Measurements from ENCODE around the gene HPD.

GRCh38 chr12:121858318-121858661 is 369 bp downstream of the HPD start:
- TF ChIP-seq CTCF (conservative IDR thresholded peaks at IDR 0.05 in 1 of 2, IDR thresholded peaks at IDR 0.05 in 1 of 2; ENCODE audit: low read depth in 1 of 2, low read length in 2 of 2) (no peak), EZH2 (IDR thresholded peaks at IDR 0.05; ENCODE audit: low read length, missing control alignments) (no peak)

All from fibroblast of lung (primary cell).